HEK293 (cell line): Measurements from ENCODE around the gene P2RX4.

Source experiments
- BCL11B ChIP-seq: fragments of 450-650 bp; formaldehyde crosslinking; IDR thresholded peaks from 2 replicates; pipeline ENCODE4 v1.5.1; 2016; ENCODE audit warnings: low read depth, missing biosample characterization, missing genetic modification characterization
- CTCF ChIP-seq: fragments of 450-650 bp; formaldehyde crosslinking; IDR thresholded peaks from 2 replicates; pipeline ENCODE4 v1.5.1; 2016; ENCODE audit warnings: missing biosample characterization, missing genetic modification characterization

GRCh38 chr12:121172145-121172544 is 37.8 kb upstream of the P2RX4 start:
- TF ChIP-seq BCL11B (tag by site-specific recombination) (no peak), CTCF (tag by site-specific recombination) (no peak)
